Thyroid gland (tissue), 4 donors: ENCODE results near the gene PCBP3. TPM values are rescaled to one million over a fixed set of nuclear protein-coding genes. Genes with fewer than 3 reads are reported as not detected.
"Not testable (repeated sequence)": the region's sequence is repeated elsewhere in the genome, so short reads cannot be mapped to it uniquely, and the experiment has no call there.

Experiments used
- DNase-seq, 2 donors: peaks; one replicate each; pipeline ENCODE4 v3.0.0-alpha.2; 2019
- H3K27ac ChIP-seq, 3 donors: fragments of 200-600 bp; sonication (generic); 1 replicate in 2 of 3; 2 replicates in 1 of 3; pipeline ENCODE4 v1.5.1; 2016 to 2019; ENCODE audit warnings: mild to moderate bottlenecking in 1 of 3, moderate library complexity in 1 of 3
- H3K27me3 ChIP-seq: fragments of 200-600 bp; sonication (generic); one replicate; pipeline ENCODE4 v1.5.1; 2019
- H3K36me3 ChIP-seq, 2 donors: fragments of 200-600 bp; sonication (generic); one replicate each; pipeline ENCODE4 v1.5.1; 2016 to 2019
- H3K4me1 ChIP-seq, 2 donors: fragments of 200-600 bp; sonication (generic); one replicate each; pipeline ENCODE4 v1.5.1; 2017 to 2019
- H3K4me3 ChIP-seq, 3 donors: fragments of 200-600 bp; sonication (generic); replicated peaks in 1 of 3; 1 replicate in 2 of 3; 2 replicates in 1 of 3; pipeline ENCODE4 v1.5.1; 2016; ENCODE audit warnings: mild to moderate bottlenecking in 1 of 3
- H3K9me3 ChIP-seq: fragments of 200-600 bp; sonication (generic); one replicate; pipeline ENCODE4 v1.5.1; 2017
- CTCF ChIP-seq, 6 experiments: fragments of 200-600 bp in 3 of 6; fragments of 450-650 bp in 3 of 6; sonication (generic) in 3 of 6; IDR thresholded peaks; one replicate each; pipeline ENCODE4 v1.5.1; 2016 to 2019; ENCODE audit warnings: antibody characterized with exemption in 6 of 6, mild to moderate bottlenecking in 2 of 6, inconsistent platforms in 1 of 6, moderate library complexity in 1 of 6
- POLR2A ChIP-seq, 2 donors: fragments of 450-650 bp; IDR thresholded peaks; one replicate each; pipeline ENCODE4 v1.6.1; 2017; ENCODE audit warnings: antibody characterized with exemption in 2 of 2, mild to moderate bottlenecking in 2 of 2, moderate library complexity in 1 of 2
- WGBS, 2 donors: methylation state at CpG; one replicate each; pipeline ENCODE4 v1.1.5; 2017; 5-methylcytosine and 5-hydroxymethylcytosine counted together
- intact Hi-C: fragments of 100-400 bp; cut with DNase I; formaldehyde crosslinking; loops from one replicate; pipeline ENCODE4 v1.15.1; 2023
- total RNA-seq, 4 donors: library from RNA; depleted of rRNA; stranded (reverse); fragments of >200 nt; gene quantifications; one replicate each; pipeline ENCODE4 v1.2.3, GENCODE V29; 2016

Gene PCBP3
- total RNA-seq, 4 donors from 2014 or later: 0.33 to 0.98 (median 0.54) TPM; not detected in 1

GRCh38 chr21:45949928-45950739 lies 306.6 kb downstream of the PCBP3 start:
- 74 to 77% methylated on average over 14 to 31 of the region's 35 CpGs for WGBS, 2 donors
- no peak overlapping the region for H3K4me3 ChIP-seq

DNA sequence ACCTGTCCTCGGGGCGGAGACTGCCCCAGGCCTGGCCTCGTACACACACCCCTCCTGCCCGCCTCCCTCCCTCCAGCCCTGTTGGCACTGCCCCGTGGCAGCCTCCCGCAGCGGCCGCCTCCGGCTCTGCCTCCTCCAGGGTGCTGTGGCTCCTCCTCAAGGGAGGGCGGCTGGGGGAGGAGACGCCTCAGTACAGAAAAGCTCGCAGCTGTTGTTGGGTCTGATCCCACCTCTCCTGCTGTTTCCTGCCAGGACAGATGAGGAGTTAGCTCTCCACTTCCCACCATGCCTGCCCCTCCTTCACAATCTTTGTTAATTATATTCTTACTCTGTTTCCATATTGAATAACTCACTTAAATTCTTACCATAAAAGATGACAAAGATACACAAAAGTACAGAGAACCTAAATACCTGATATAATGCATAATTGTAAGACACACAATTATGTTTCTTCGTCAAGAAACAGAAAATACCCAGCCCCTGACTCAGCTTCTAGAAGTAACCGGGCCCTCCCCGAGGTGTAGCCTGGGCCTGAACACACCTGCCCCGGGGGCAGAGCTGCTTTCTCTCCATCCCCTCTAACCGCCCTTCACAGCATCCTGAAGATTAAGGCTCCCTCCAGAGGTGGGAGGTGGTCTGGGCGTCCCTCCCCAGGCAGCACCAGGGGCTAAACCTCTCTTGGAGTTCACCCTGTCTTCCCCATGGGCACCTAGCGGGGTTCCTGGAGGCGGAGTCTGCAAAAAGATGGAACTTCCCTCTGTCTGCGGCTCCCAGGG lies 307.4 kb downstream of the PCBP3 start:
- Histone ChIP-seq H3K4me1 (peaks cover 24 to 37% of the 10 kb centered on the region in 2 donors), H3K9me3 (no peaks in the 10 kb centered on the region), H3K27me3 (no peaks in the 10 kb centered on the region), H3K36me3 (no peaks in the 10 kb centered on the region), H3K4me3 (no peak overlapping the region), H3K27ac (no peak overlapping the region)
- WGBS, 2 donors: 40 to 44% methylated on average over 21 of the region's 21 CpGs
- DNase-seq: peak; percentile 82 to 85
- no peak for TF ChIP-seq CTCF (IDR thresholded peaks at IDR 0.05)
- TF ChIP-seq POLR2A (IDR thresholded peaks at IDR 0.05): peak in 1 of 2 donors; percentile 28
- intact Hi-C loops: no loop called here

More at GRCh38 chr21:45949928-45950739, 306.6 kb downstream of the PCBP3 start:
- Histone ChIP-seq H3K9me3 (no peaks in the 10 kb centered on the region), H3K27ac (no peak overlapping the region), H3K27me3 (no peaks in the 10 kb centered on the region), H3K4me1 (peaks cover 24 to 35% of the 10 kb centered on the region in 2 donors), H3K36me3 (no peaks in the 10 kb centered on the region)
- TF ChIP-seq POLR2A (IDR thresholded peaks at IDR 0.05) (no peak), CTCF (IDR thresholded peaks at IDR 0.05) (no peak)
- intact Hi-C loops: no loop called here
- DNase-seq: no peak

DNA sequence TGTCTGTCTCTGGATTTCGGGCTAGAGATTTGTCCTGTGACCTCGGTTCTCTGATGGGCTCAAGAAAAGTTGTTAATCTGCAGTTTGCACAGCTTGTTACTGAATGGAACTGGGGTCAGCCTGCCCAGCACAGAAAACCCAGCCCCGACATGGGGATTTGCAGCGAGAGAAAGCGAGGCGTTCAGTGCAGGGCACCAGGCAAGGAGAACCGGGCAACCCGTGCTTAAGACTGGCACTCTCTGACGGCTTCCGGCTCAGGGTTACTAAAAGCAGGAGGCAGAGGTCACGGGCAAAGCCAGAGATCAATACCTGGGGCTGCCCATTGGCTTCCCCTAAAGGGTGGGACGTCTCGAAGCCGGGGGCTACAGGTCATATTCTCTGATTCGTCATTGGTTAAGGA lies 308.2 kb downstream of the PCBP3 start:
- Histone ChIP-seq H3K4me3 (no peak overlapping the region), H3K27me3 (no peaks in the 10 kb centered on the region), H3K27ac (no peak overlapping the region), H3K9me3 (no peaks in the 10 kb centered on the region), H3K36me3 (no peaks in the 10 kb centered on the region), H3K4me1 (peaks cover 24 to 37% of the 10 kb centered on the region in 2 donors)
- WGBS, 2 donors: 86 to 88% methylated on average over 15 of the region's 15 CpGs
- TF ChIP-seq CTCF (IDR thresholded peaks at IDR 0.05) (no peak), POLR2A (IDR thresholded peaks at IDR 0.05) (no peak)
- DNase-seq: no peak
- intact Hi-C loops: no loop called here

- peak overlapping the region; percentile 87 to 93 (median 91) for H3K27ac ChIP-seq
- H3K27me3 ChIP-seq, intact Hi-C loops, DNase-seq, H3K4me3 ChIP-seq, H3K9me3 ChIP-seq, H3K36me3 ChIP-seq: not testable (repeated sequence)
- 93% methylated on average over 10 of the region's 10 CpGs for WGBS, 2 donors
- H3K4me1 ChIP-seq: peaks cover 24 to 37% of the 10 kb centered on the region in 2 donors
Measured at GRCh38 chr21:45952527-45952926, 309.0 kb downstream of the PCBP3 start.

GRCh38 chr21:45952974-45953373 lies 309.4 kb downstream of the PCBP3 start:
- Histone ChIP-seq H3K36me3 (no peaks in the 10 kb centered on the region), H3K27ac (peak overlapping the region; percentile 87 to 93 (median 91)), H3K4me3 (no peak overlapping the region), H3K27me3 (no peaks in the 10 kb centered on the region), H3K4me1 (peaks cover 24 to 37% of the 10 kb centered on the region in 2 donors), H3K9me3 (no peaks in the 10 kb centered on the region)
- DNase-seq: no peak
- WGBS, 2 donors: 60 to 62% methylated on average over 11 of the region's 11 CpGs
- TF ChIP-seq POLR2A (IDR thresholded peaks at IDR 0.05) (no peak), CTCF (IDR thresholded peaks at IDR 0.05) (no peak)
- intact Hi-C loops: no loop called here
